ENCODE measurements around the gene NUTM2A. TPM values are rescaled to one million over a fixed set of nuclear protein-coding genes. Genes with fewer than 3 reads are reported as not detected.
"Not testable (repeated sequence)": the region's sequence is repeated elsewhere in the genome, so short reads cannot be mapped to it uniquely, and the experiment has no call there.

Gene NUTM2A
- 2.1 TPM for total RNA-seq

- not testable (repeated sequence) for DNase-seq
Measured at GRCh38 chr10:87225148-87225547, at the start of gene NUTM2A. Gene NUTM2A, plus strand, starts transcription at chr10:87225448. Its CDS starts 383 bp downstream, at chr10:87225831.

- not testable (repeated sequence) for DNase-seq
Measured at GRCh38 chr10:87177587-87177986, 47.7 kb upstream of the NUTM2A start.

GRCh38 chr10:87184421-87184820, 40.8 kb upstream of the NUTM2A start:
- DNase-seq = not testable (repeated sequence)

GRCh38 chr10:87186016-87186415, 39.2 kb upstream of the NUTM2A start:
- not testable (repeated sequence) for DNase-seq

- not testable (repeated sequence) for DNase-seq
Measured at GRCh38 chr10:87187573-87187972, 37.7 kb upstream of the NUTM2A start.

GRCh38 chr10:87191841-87192240, 33.4 kb upstream of the NUTM2A start:
- DNase-seq = peak; percentile 5

- peak; percentile 57 for DNase-seq
Measured at GRCh38 chr10:87200924-87201323, 24.3 kb upstream of the NUTM2A start.

- DNase-seq = not testable (repeated sequence)
Measured at GRCh38 chr10:87204801-87205200, 20.4 kb upstream of the NUTM2A start.

- DNase-seq = not testable (repeated sequence)
Measured at GRCh38 chr10:87206922-87207321, 18.3 kb upstream of the NUTM2A start.

- DNase-seq = not testable (repeated sequence)
Measured at GRCh38 chr10:87210309-87210708, 14.9 kb upstream of the NUTM2A start.

- not testable (repeated sequence) for DNase-seq
Measured at GRCh38 chr10:87211848-87212247, 13.4 kb upstream of the NUTM2A start.

- not testable (repeated sequence) for DNase-seq
Measured at GRCh38 chr10:87213150-87213765, 12.0 kb upstream of the NUTM2A start.

GRCh38 chr10:87213806-87214205, 11.4 kb upstream of the NUTM2A start:
- not testable (repeated sequence) for DNase-seq

GRCh38 chr10:87216120-87216519, 9.1 kb upstream of the NUTM2A start:
- DNase-seq = not testable (repeated sequence)

GRCh38 chr10:87219370-87219769, 5.9 kb upstream of the NUTM2A start:
- DNase-seq = not testable (repeated sequence)

- DNase-seq = not testable (repeated sequence)
Measured at GRCh38 chr10:87222789-87223188, 2.5 kb upstream of the NUTM2A start.

- not testable (repeated sequence) for DNase-seq
Measured at GRCh38 chr10:87228247-87228646, 3.0 kb downstream of the NUTM2A start.

GRCh38 chr10:87229211-87229610, 4.0 kb downstream of the NUTM2A start:
- not testable (repeated sequence) for DNase-seq

GRCh38 chr10:87234854-87235253, 9.6 kb downstream of the NUTM2A start:
- DNase-seq = not testable (repeated sequence)

- not testable (repeated sequence) for DNase-seq
Measured at GRCh38 chr10:87237244-87237643, 12.0 kb downstream of the NUTM2A start.

- DNase-seq = not testable (repeated sequence)
Measured at GRCh38 chr10:87239346-87239808, 14.1 kb downstream of the NUTM2A start.

- DNase-seq = not testable (repeated sequence)
Measured at GRCh38 chr10:87242192-87242591, 16.9 kb downstream of the NUTM2A start.

- DNase-seq = not testable (repeated sequence)
Measured at GRCh38 chr10:87247335-87247734, 22.1 kb downstream of the NUTM2A start.

GRCh38 chr10:87248818-87249353, 23.6 kb downstream of the NUTM2A start:
- DNase-seq = not testable (repeated sequence)

Measured in tongue (tissue), 2 donors.